Measurements from ENCODE around the gene ZNF519.

ZNF519 gene

GRCh38 chr18:14104906-14105748, 27.1 kb downstream of the ZNF519 start:
- Histone ChIP-seq H3K9me3 (ENCODE audit: insufficient read depth, low read depth, low read length) (peaks cover 72% of the 10 kb centered on the region), H3K27me3 (ENCODE audit: insufficient read depth, low read length) (no peaks in the 10 kb centered on the region), H3K4me3 (ENCODE audit: low read length) (no peak overlapping the region), H3K9ac (ENCODE audit: low read depth, low read length) (no peak overlapping the region), H3K27ac (ENCODE audit: low read length) (no peak overlapping the region), H3K36me3 (ENCODE audit: insufficient read depth, low read depth, low read length) (peaks cover 65% of the 10 kb centered on the region), H3K4me1 (ENCODE audit: insufficient read depth, low read length) (no peaks in the 10 kb centered on the region)

GRCh38 chr18:14104201-14104600, 28.0 kb downstream of the ZNF519 start:
- no peak overlapping the region for H3K9ac ChIP-seq (ENCODE audit: low read depth, low read length)
- no peak overlapping the region for H3K4me3 ChIP-seq (ENCODE audit: low read length)
- no peaks in the 10 kb centered on the region for H3K4me1 ChIP-seq (ENCODE audit: insufficient read depth, low read length)
- no peaks in the 10 kb centered on the region for H3K27me3 ChIP-seq (ENCODE audit: insufficient read depth, low read length)
- no peak overlapping the region for H3K27ac ChIP-seq (ENCODE audit: low read length)
- peaks cover 66% of the 10 kb centered on the region for H3K9me3 ChIP-seq (ENCODE audit: insufficient read depth, low read depth, low read length)
- peaks cover 66% of the 10 kb centered on the region for H3K36me3 ChIP-seq (ENCODE audit: insufficient read depth, low read depth, low read length)

GRCh38 chr18:14100503-14101286, 31.5 kb downstream of the ZNF519 start:
- Histone ChIP-seq H3K36me3 (ENCODE audit: insufficient read depth, low read depth, low read length) (peaks cover 67% of the 10 kb centered on the region), H3K9me3 (ENCODE audit: insufficient read depth, low read depth, low read length) (peaks cover 31% of the 10 kb centered on the region), H3K27me3 (ENCODE audit: insufficient read depth, low read length) (no peaks in the 10 kb centered on the region), H3K9ac (ENCODE audit: low read depth, low read length) (no peak overlapping the region), H3K4me1 (ENCODE audit: insufficient read depth, low read length) (no peaks in the 10 kb centered on the region), H3K27ac (ENCODE audit: low read length) (no peak overlapping the region), H3K4me3 (ENCODE audit: low read length) (no peak overlapping the region)

- peaks cover 14% of the 10 kb centered on the region for H3K9me3 ChIP-seq (ENCODE audit: insufficient read depth, low read depth, low read length)
- H3K27me3 ChIP-seq (ENCODE audit: insufficient read depth, low read length) = no peaks in the 10 kb centered on the region
- H3K4me1 ChIP-seq (ENCODE audit: insufficient read depth, low read length) = no peaks in the 10 kb centered on the region
- H3K27ac ChIP-seq (ENCODE audit: low read length) = no peak overlapping the region
- peaks cover 48% of the 10 kb centered on the region for H3K36me3 ChIP-seq (ENCODE audit: insufficient read depth, low read depth, low read length)
- H3K4me3 ChIP-seq (ENCODE audit: low read length) = no peak overlapping the region
- no peak overlapping the region for H3K9ac ChIP-seq (ENCODE audit: low read depth, low read length)
Measured at GRCh38 chr18:14098428-14098827, 33.8 kb downstream of the ZNF519 start.

GRCh38 chr18:14097761-14098160, 34.5 kb downstream of the ZNF519 start:
- Histone ChIP-seq H3K4me1 (ENCODE audit: insufficient read depth, low read length) (no peaks in the 10 kb centered on the region), H3K36me3 (ENCODE audit: insufficient read depth, low read depth, low read length) (peaks cover 48% of the 10 kb centered on the region), H3K27me3 (ENCODE audit: insufficient read depth, low read length) (no peaks in the 10 kb centered on the region), H3K27ac (ENCODE audit: low read length) (no peak overlapping the region), H3K9ac (ENCODE audit: low read depth, low read length) (no peak overlapping the region), H3K4me3 (ENCODE audit: low read length) (no peak overlapping the region), H3K9me3 (ENCODE audit: insufficient read depth, low read depth, low read length) (peaks cover 8% of the 10 kb centered on the region)

GRCh38 chr18:14093307-14093915, 38.8 kb downstream of the ZNF519 start:
- Histone ChIP-seq H3K4me3 (ENCODE audit: low read length) (no peak overlapping the region), H3K27ac (ENCODE audit: low read length) (no peak overlapping the region), H3K36me3 (ENCODE audit: insufficient read depth, low read depth, low read length) (peaks cover 22% of the 10 kb centered on the region), H3K9ac (ENCODE audit: low read depth, low read length) (no peak overlapping the region), H3K9me3 (ENCODE audit: insufficient read depth, low read depth, low read length) (peaks cover 5% of the 10 kb centered on the region), H3K4me1 (ENCODE audit: insufficient read depth, low read length) (peaks cover 5% of the 10 kb centered on the region; the same call in 1 of the 2 replicates), H3K27me3 (ENCODE audit: insufficient read depth, low read length) (no peaks in the 10 kb centered on the region)

GRCh38 chr18:14092625-14093306, 39.5 kb downstream of the ZNF519 start:
- peaks cover 19% of the 10 kb centered on the region for H3K36me3 ChIP-seq (ENCODE audit: insufficient read depth, low read depth, low read length)
- H3K4me3 ChIP-seq (ENCODE audit: low read length) = no peak overlapping the region
- peaks cover 5% of the 10 kb centered on the region; the same call in 1 of the 2 replicates for H3K4me1 ChIP-seq (ENCODE audit: insufficient read depth, low read length)
- peaks cover 5% of the 10 kb centered on the region for H3K9me3 ChIP-seq (ENCODE audit: insufficient read depth, low read depth, low read length)
- no peak overlapping the region for H3K9ac ChIP-seq (ENCODE audit: low read depth, low read length)
- H3K27me3 ChIP-seq (ENCODE audit: insufficient read depth, low read length) = no peaks in the 10 kb centered on the region
- H3K27ac ChIP-seq (ENCODE audit: low read length) = no peak overlapping the region

GRCh38 chr18:14089781-14090180, 42.5 kb downstream of the ZNF519 start:
- no peak overlapping the region for H3K27ac ChIP-seq (ENCODE audit: low read length)

GRCh38 chr18:14089191-14089590, 43.0 kb downstream of the ZNF519 start:
- no peaks in the 10 kb centered on the region for H3K27me3 ChIP-seq (ENCODE audit: insufficient read depth, low read length)
- no peaks in the 10 kb centered on the region for H3K9me3 ChIP-seq (ENCODE audit: insufficient read depth, low read depth, low read length)
- H3K36me3 ChIP-seq (ENCODE audit: insufficient read depth, low read depth, low read length) = no peaks in the 10 kb centered on the region
- peaks cover 5% of the 10 kb centered on the region; the same call in 1 of the 2 replicates for H3K4me1 ChIP-seq (ENCODE audit: insufficient read depth, low read length)
- no peak overlapping the region for H3K4me3 ChIP-seq (ENCODE audit: low read length)
- no peak overlapping the region for H3K9ac ChIP-seq (ENCODE audit: low read depth, low read length)
- no peak overlapping the region for H3K27ac ChIP-seq (ENCODE audit: low read length)

More at GRCh38 chr18:14089781-14090180, 42.5 kb downstream of the ZNF519 start:
- Histone ChIP-seq H3K27me3 (ENCODE audit: insufficient read depth, low read length) (no peaks in the 10 kb centered on the region), H3K9me3 (ENCODE audit: insufficient read depth, low read depth, low read length) (no peaks in the 10 kb centered on the region), H3K4me3 (ENCODE audit: low read length) (no peak overlapping the region), H3K4me1 (ENCODE audit: insufficient read depth, low read length) (peaks cover 5% of the 10 kb centered on the region; the same call in 1 of the 2 replicates), H3K36me3 (ENCODE audit: insufficient read depth, low read depth, low read length) (no peaks in the 10 kb centered on the region), H3K9ac (ENCODE audit: low read depth, low read length) (no peak overlapping the region)

GRCh38 chr18:14086458-14087231, 45.6 kb downstream of the ZNF519 start:
- no peak overlapping the region for H3K9ac ChIP-seq (ENCODE audit: low read depth, low read length)
- no peak overlapping the region for H3K4me3 ChIP-seq (ENCODE audit: low read length)
- H3K27ac ChIP-seq (ENCODE audit: low read length) = no peak overlapping the region

More at GRCh38 chr18:14086458-14087231, 45.6 kb downstream of the ZNF519 start:
- H3K27me3 ChIP-seq (ENCODE audit: insufficient read depth, low read length) = no peaks in the 10 kb centered on the region
- no peaks in the 10 kb centered on the region for H3K9me3 ChIP-seq (ENCODE audit: insufficient read depth, low read depth, low read length)
- H3K36me3 ChIP-seq (ENCODE audit: insufficient read depth, low read depth, low read length) = no peaks in the 10 kb centered on the region
- H3K4me1 ChIP-seq (ENCODE audit: insufficient read depth, low read length) = peaks cover 5% of the 10 kb centered on the region; the same call in 1 of the 2 replicates

Measured in iPS-20b (cell line).